K562 (cell line): ENCODE data around the gene CLHC1. TPM values are rescaled to one million over a fixed set of nuclear protein-coding genes. Genes with fewer than 3 reads are reported as not detected.

Experiments
- ATF7 ChIP-seq: fragments of 450-650 bp; IDR thresholded peaks from 2 replicates; pipeline ENCODE4 v1.7.1; 2014; ENCODE audit warnings: mild to moderate bottlenecking, moderate library complexity
- CXXC5 ChIP-seq: fragments of 250-450 bp; sonication (Bioruptor Pico); IDR thresholded peaks from 2 replicates; pipeline ENCODE4 v1.8.0; 2022; ENCODE audit warnings: inconsistent platforms, mild to moderate bottlenecking, moderate library complexity
- EGR1 ChIP-seq: fragments of 450-650 bp; conservative IDR thresholded peaks from 2 replicates; pipeline ENCODE4 v1.6.1; 2017; ENCODE audit warnings: mild to moderate bottlenecking
- GTF2E2 ChIP-seq: fragments of 200-800 bp; sonication (Bioruptor generic); IDR thresholded peaks from 2 replicates; pipeline ENCODE4 v1.6.1; 2016; ENCODE audit warnings: missing genetic modification characterization, missing compliant biosample characterization
- MECOM ChIP-seq: fragments of 250-450 bp; sonication (Bioruptor Pico); IDR thresholded peaks from 2 replicates; pipeline ENCODE4 v1.8.0; 2022; ENCODE audit warnings: inconsistent platforms
- RBBP5 ChIP-seq: fragments of 200-600 bp; sonication (generic); IDR thresholded peaks from 2 replicates; pipeline ENCODE4 v1.6.1; 2012; ENCODE audit warnings: borderline replicate concordance, mild to moderate bottlenecking, low read length, control low read depth, inconsistent platforms; ENCODE audit not compliant: insufficient read depth, poor library complexity, severe bottlenecking
- ZC3H4 ChIP-seq: sonication (generic); formaldehyde crosslinking; IDR thresholded peaks from 2 replicates; pipeline ENCODE4 v1.9.0; 2021; ENCODE audit warnings: missing genetic modification reagents, borderline replicate concordance
- ZNF644 ChIP-seq: fragments of 200-800 bp; sonication (Bioruptor generic); IDR thresholded peaks from 2 replicates; pipeline ENCODE4 v1.6.1; 2016; ENCODE audit warnings: low read depth, missing genetic modification characterization, missing compliant biosample characterization
- polyA plus RNA-seq, 8 experiments: library from polyadenylated mRNA; depleted of rRNA in 4 of 8; stranded (reverse) in 5 of 8; unstranded in 3 of 8; fragments of >200 nt; fragmentation: Nextera tagmentation in 2 of 8; fragmentation: Illumina TruSeq in 1 of 8; extraction: Ambion mirVana in 2 of 8; extraction: Trizol in 1 of 8; gene quantifications; 2 replicates each; pipeline versions ENCODE4 v1.2.1 to v1.2.3, GENCODE V29; 2011 to 2014; ENCODE audit warnings: inconsistent platforms in 1 of 8, missing spikeins in 1 of 8
- total RNA-seq, 7 experiments: library from RNA; depleted of rRNA in 6 of 7; stranded (reverse); fragments of >200 nt in 6 of 7; fragmentation: Illumina TruSeq in 2 of 7; extraction: Trizol in 2 of 7; gene quantifications; 2 replicates each; pipeline versions ENCODE4 v1.2.1 to v1.2.3, GENCODE V29; 2011 to 2021; ENCODE audit warnings: low replicate concordance in 1 of 7
- TF ChIP-seq, protein P1 (sequence below): fragments of 200-800 bp; sonication (Bioruptor generic); IDR thresholded peaks from 2 replicates; pipeline ENCODE4 v1.6.1; 2017; ENCODE audit warnings: missing genetic modification characterization, missing compliant biosample characterization
- TF ChIP-seq, protein P2 (sequence below), 2 experiments: fragments of 450-650 bp in 1 of 2; sonication (generic) in 1 of 2; formaldehyde crosslinking in 1 of 2; IDR thresholded peaks; 2 replicates each; pipeline versions ENCODE4 v1.7.1 to v1.9.0; 2016 to 2022; ENCODE audit warnings: inconsistent platforms in 1 of 2, mild to moderate bottlenecking in 1 of 2, missing genetic modification reagents in 1 of 2
- TF ChIP-seq, protein P3 (sequence below): fragments of 150-350 bp; conservative IDR thresholded peaks from 2 replicates; pipeline ENCODE4 v1.6.1; 2014; ENCODE audit warnings: low read length

The CLHC1 gene
- total and polyA plus RNA-seq, 9 of the 15 experiments (the other 6 are each of a cell fraction or from before 2014, with no cell fraction given), result 3.7 to 14.3 (median 8.6) TPM

DNA sequence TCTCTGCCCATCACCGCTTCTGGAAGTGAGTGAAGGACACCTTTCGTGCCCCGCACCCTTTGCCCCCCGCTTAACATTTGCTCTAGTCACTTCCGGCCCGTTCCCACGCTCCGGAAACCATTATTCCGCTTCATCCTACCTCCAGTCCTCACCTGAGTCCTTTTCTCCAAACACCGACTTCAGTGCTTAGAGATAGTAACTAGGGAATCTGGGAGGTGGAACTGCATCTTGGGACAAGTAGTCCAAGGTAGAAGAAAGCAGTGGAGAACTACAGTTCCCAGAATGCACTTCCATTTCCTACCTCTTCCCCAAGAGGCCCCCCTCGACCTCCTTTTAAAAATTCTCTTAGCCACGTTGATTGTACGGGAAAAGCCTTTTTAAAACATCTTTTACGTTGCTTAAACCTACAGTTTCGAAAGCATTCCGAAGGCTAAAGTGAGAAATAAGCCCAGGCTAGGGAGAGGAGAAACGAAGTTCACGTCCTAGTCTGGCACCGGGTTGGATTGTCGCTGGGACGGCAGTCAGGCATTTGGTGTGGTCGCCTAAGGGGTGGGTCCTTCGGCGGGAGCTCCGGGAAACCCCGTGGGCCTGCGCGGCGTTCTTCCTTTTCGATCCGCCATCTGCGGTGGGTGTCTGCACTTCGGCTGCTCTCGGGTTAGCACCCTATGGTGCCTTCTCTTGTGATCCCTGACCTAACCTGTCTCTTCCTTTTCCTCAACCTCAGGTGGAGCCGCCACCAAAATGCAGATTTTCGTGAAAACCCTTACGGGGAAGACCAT lies at the start of gene CLHC1, which contains the start of gene RPS27A (continued):
- TF ChIP-seq, protein P1, sequence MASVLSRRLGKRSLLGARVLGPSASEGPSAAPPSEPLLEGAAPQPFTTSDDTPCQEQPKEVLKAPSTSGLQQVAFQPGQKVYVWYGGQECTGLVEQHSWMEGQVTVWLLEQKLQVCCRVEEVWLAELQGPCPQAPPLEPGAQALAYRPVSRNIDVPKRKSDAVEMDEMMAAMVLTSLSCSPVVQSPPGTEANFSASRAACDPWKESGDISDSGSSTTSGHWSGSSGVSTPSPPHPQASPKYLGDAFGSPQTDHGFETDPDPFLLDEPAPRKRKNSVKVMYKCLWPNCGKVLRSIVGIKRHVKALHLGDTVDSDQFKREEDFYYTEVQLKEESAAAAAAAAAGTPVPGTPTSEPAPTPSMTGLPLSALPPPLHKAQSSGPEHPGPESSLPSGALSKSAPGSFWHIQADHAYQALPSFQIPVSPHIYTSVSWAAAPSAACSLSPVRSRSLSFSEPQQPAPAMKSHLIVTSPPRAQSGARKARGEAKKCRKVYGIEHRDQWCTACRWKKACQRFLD (CRISPR knock-in tag), result peak; percentile 93; the same call in 1 of the 2 replicates
- no peak for TF ChIP-seq ZC3H4 (CRISPR knock-in tag)
- peak; percentile 88 for TF ChIP-seq RBBP5
- TF ChIP-seq, protein P2, sequence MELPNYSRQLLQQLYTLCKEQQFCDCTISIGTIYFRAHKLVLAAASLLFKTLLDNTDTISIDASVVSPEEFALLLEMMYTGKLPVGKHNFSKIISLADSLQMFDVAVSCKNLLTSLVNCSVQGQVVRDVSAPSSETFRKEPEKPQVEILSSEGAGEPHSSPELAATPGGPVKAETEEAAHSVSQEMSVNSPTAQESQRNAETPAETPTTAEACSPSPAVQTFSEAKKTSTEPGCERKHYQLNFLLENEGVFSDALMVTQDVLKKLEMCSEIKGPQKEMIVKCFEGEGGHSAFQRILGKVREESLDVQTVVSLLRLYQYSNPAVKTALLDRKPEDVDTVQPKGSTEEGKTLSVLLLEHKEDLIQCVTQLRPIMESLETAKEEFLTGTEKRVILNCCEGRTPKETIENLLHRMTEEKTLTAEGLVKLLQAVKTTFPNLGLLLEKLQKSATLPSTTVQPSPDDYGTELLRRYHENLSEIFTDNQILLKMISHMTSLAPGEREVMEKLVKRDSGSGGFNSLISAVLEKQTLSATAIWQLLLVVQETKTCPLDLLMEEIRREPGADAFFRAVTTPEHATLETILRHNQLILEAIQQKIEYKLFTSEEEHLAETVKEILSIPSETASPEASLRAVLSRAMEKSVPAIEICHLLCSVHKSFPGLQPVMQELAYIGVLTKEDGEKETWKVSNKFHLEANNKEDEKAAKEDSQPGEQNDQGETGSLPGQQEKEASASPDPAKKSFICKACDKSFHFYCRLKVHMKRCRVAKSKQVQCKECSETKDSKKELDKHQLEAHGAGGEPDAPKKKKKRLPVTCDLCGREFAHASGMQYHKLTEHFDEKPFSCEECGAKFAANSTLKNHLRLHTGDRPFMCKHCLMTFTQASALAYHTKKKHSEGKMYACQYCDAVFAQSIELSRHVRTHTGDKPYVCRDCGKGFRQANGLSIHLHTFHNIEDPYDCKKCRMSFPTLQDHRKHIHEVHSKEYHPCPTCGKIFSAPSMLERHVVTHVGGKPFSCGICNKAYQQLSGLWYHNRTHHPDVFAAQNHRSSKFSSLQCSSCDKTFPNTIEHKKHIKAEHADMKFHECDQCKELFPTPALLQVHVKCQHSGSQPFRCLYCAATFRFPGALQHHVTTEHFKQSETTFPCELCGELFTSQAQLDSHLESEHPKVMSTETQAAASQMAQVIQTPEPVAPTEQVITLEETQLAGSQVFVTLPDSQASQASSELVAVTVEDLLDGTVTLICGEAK (IDR thresholded peaks at IDR 0.05), result peak; percentile 72; the same call in 1 of the 2 replicates
- TF ChIP-seq, protein P2 (CRISPR knock-in tag; IDR thresholded peaks at IDR 0.05), result no peak
- TF ChIP-seq ZNF644 (tag), result no peak
- TF ChIP-seq CXXC5 (CRISPR knock-in tag), result peak; percentile 62
- peak; percentile 91; the same call in 1 of the 2 replicates for TF ChIP-seq GTF2E2 (tag)
- TF ChIP-seq ATF7, result peak; percentile 76
- TF ChIP-seq EGR1, result no peak
- TF ChIP-seq MECOM, result no peak
- TF ChIP-seq, protein P3, sequence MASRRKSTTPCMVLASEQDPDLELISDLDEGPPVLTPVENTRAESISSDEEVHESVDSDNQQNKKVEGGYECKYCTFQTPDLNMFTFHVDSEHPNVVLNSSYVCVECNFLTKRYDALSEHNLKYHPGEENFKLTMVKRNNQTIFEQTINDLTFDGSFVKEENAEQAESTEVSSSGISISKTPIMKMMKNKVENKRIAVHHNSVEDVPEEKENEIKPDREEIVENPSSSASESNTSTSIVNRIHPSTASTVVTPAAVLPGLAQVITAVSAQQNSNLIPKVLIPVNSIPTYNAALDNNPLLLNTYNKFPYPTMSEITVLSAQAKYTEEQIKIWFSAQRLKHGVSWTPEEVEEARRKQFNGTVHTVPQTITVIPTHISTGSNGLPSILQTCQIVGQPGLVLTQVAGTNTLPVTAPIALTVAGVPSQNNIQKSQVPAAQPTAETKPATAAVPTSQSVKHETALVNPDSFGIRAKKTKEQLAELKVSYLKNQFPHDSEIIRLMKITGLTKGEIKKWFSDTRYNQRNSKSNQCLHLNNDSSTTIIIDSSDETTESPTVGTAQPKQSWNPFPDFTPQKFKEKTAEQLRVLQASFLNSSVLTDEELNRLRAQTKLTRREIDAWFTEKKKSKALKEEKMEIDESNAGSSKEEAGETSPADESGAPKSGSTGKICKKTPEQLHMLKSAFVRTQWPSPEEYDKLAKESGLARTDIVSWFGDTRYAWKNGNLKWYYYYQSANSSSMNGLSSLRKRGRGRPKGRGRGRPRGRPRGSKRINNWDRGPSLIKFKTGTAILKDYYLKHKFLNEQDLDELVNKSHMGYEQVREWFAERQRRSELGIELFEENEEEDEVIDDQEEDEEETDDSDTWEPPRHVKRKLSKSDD, result no peak
